HG03558 (cell line): ENCODE data around the gene PPIP5K1.

ENCODE experiments used
- ATAC-seq: cut with Tn5 transposase; IDR thresholded peaks from one replicate; pipeline ENCODE4 v1.9.1; 2021; ENCODE audit warnings: moderate number of reproducible peaks; ENCODE audit not compliant: unreplicated experiment; ENCODE audit errors: extremely low read depth

PPIP5K1 gene

DNA sequence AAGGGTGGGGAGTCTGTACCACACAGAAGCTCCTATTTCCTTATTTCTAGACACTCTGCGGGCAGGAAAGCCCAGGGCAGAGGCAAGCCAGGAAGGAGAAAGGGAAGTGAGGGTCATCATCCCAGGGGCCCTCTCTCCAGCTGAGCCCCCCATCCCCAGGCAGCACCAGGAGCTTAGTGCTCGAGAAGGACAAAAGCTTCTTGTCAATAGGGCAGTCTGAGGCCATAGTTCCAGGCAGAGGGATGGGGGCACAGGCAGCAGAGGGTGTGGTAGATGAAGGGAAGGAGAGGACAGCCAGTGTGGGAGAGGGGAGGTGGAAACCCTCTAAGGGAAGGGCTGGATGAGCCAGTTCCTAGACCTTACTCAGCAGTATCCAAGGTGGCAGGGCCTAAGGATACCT, 69.9 kb downstream of the PPIP5K1 start:
- no peak for ATAC-seq

DNA sequence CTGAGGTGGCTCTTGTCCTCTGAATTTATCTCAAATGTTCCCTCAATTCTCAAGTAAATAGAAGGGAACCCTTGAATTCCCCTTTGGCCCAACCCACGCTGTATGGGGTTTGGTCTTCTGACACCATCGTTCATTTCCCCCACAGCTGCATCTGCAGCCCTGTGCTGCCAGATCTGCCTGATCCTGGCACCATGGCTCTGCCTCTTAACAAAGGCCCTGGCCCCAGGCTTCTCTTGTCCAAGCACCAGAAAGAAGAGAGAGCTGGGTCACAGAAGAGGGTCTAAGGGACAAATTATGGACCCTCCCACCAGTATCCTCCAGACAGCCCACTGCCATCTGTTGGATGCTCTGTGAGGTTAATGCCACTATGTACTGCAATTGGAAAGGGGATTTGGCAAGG, 70.8 kb downstream of the PPIP5K1 start:
- ATAC-seq, result no peak

DNA sequence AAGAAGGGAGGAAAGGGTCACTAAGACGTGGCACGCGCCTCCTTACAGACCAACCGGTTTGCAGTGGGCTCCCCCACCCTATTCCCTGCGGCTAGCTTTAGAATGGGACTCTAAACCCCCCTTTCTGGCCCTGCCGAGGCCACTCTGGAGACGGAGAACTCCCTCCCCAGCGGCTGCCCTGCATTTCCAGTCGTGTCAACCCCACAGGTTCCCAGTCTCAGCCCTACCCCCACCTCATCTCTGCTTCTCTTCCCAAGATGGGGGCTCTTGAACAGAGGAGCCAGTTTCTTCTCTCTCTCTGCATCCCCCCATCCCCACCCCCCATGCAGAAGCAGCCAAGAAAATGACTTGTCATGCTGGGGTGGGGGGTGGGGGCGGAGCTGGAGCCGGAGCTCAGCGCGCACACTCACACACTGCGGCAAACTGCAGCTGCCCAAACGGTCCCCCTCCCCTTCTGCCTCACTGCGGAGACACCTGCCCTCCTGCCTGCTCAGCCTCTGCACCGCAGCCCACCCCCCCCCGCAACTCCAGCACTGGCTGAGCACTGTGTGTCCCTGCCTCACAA, 71.7 kb downstream of the PPIP5K1 start:
- ATAC-seq, result no peak

DNA sequence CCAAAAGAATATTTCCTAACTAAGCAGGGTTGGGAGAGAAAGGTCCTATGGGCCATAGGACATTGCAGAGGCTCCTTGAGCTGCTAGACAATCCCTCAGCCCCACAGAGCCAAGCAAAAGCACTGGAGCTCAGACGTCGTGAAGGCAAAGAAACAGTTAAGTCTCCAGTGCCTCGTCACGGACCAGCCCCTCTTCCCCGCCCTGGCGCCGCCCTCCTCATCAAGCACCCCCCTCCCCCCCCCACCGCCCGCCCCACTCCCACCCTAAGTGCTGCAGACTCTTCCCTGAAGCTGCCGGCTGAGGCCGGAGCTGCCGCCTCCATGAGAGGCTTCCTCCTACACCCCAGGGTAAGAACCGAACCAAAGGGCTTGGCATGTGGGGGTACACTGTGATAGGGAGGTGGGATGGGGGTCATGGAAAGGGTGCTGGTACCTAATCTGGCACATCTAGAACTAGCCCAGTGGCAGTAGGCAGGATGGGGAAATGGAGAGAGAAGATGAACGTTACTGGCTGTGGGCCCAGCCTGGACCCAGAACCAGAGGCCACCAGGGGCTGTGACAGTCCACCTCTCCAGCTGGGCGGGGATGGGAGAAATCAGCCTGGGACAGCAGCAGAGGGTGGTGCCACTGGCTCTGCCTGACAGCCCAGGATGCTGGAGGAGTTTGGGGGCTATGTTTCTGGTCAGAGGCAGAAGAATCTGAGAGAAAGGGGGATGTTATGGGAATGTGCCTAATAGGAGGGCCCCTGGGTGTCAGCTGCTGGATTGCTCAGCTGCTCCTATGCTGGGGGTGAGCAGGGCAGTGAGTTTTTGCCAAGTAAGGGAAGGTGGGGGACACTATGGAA, 72.4 kb downstream of the PPIP5K1 start, which contains the start of gene MAP1A:
MAP1A (plus strand) TSS at position 255 of the 843 bp plus-strand sequence. CDS start 3,866 bp downstream, outside the sequence.
- no peak for ATAC-seq

DNA sequence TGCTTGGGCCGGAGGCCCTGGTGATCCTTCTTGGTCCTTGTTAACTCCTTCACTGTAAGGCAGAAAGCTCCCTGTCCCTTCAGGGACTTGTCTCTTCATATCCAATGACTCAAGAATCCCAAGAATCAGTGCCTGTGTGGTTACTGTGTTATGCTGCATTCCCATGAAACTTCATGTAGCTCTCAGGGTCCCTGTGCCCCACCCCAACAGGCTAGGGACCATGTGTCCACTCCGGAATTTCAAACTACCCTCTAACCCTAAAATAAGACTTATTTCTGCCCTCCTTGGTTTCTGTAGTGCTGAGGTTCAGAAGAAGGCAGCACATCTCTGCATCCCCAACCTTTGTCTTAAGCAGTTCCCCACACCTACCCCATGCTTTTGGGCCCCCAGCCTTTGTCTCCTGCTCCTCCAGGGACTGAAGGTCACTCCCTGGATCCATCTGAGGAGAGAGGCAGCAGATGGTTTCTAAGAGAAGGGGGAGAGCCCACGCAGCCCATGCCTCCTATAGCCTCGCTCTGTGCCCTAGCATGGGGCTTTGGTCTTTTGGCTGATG, 73.1 kb downstream of the PPIP5K1 start:
- no peak for ATAC-seq

DNA sequence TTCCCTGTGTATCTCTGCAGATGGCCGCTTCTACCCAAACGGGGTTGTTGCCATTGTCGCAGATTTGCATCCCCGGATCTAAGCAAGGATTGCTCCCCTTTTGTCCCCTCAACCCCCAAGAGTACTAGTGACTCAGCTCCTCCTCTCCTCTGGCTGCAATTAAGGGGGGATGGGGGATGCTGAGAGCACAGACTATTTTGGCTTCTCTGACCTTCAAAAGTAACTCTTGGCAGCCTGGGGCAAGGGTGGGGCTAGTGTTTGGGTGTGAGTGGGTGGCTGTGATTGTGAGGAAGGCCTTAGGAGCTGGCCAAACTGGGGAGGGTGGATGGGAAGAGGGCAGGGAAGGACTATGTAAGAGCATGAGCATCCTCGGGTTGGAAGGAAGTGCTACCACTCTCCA, 73.8 kb downstream of the PPIP5K1 start:
- ATAC-seq, result no peak

DNA sequence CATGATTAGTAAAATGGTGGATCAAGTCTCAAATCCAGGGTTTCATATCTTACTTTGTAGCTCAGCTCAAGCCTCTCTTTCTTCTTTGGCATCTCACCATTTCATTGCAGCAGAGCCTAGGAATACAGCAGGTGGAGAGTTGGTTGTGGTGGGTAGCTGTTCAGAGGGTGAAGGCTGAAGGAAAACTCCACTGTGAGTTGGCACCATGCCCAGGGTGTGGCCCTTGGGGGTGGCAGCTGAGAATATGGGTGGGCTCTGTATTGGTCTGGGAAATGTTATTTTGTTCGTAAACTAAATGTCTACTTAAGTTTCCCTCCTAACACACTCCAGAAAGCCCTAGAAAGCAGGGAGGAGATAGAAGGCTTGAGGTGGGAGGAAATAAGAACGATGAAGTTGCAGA, 74.3 kb downstream of the PPIP5K1 start:
- no peak for ATAC-seq

DNA sequence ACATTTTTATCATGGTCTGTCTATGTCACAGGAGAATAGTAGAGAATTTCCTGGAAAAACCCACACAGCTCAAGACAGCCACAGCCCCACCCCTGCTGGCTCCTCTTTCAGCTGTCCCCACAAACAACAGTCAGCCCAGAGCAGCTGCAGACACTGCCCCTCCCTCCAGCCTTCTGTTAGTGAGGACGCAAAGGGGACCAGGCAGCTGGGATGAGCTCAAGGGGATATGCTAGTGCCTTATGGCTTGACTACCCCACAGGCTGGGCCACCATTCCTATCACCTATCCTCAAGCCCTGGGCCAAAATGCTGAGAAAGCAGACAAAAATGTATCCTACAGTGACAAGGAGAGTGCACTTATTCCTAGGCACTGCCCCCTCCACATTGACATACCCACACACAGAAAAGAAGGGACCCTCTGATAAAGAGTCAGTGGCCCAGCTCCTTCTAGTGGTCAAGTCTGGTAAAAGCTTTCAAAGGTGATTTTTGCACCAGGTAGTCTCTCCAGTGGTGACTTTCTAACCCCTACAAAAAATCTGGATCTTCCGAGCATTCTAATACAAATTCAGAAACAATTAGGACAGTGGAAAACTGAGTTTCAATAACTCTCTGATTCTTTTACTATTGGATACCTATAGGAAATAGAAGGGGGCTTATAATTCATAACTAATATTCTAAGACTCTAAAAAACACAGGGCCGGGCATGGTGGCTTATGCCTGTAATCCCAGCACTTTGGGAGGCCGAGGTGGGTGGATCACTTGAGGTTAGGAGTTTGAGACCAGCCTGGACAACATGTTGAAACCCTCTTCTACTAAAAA, 75.6 kb downstream of the PPIP5K1 start:
- ATAC-seq, result no peak

DNA sequence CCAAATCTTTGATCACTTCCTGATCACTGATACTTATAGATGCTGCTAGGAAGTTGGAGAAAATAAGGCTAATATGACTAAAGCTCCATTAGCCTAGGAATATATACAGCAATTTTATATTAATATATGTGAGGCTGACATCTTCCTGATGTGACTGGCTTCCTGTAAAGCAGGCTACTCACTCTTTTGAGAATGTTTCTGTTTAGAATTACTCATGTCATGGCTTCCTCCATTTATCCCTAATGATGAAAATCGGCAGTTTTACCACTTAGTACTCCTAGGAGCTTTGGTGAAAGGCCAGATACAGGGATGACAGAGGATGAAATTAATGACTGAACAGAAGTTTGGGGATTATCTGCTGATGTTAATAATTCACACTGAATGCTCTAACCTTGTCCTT, 76.5 kb downstream of the PPIP5K1 start:
- no peak for ATAC-seq

DNA sequence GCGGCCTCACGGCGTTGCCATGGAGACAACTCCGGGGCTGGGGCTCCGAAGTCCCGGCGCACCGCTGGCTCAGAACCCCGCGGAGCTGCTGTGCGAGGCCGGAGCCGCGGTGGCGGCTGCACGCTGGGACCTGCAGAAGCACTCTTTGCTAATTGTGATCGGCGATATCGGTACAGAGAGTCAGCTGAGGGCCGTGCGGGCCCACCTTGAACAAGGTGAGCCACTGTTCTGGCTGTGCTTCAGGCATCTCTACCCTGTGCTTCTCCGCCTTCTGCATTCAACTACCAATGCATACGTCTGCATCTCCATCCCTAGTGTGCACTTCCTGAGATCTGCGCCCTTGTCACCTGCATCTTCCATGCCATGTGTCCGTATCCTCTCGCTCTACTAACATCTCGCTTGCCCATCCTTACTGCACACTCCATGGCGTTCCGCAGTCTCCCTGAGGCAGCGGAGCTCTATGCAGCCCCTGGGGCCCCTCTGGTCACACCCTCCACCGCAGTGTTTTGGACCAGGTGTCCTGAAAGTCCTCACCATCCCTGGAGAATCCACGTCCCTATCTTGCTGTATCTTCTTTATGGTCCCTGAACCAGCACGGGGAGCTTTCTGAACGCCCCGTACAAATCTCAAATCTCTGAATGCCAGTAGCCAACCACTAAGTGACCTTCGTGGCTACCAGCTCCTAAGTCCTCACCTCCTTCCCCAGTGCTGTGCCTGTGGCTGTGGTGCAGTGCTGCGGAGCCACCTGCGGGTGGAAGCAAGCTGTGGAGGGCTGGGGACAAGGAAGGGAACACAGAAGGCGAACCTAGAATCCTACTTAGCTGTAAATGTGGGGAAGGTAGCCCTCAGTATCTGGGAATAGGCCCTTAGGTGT, 78.8 kb downstream of the PPIP5K1 start:
- no peak for ATAC-seq

DNA sequence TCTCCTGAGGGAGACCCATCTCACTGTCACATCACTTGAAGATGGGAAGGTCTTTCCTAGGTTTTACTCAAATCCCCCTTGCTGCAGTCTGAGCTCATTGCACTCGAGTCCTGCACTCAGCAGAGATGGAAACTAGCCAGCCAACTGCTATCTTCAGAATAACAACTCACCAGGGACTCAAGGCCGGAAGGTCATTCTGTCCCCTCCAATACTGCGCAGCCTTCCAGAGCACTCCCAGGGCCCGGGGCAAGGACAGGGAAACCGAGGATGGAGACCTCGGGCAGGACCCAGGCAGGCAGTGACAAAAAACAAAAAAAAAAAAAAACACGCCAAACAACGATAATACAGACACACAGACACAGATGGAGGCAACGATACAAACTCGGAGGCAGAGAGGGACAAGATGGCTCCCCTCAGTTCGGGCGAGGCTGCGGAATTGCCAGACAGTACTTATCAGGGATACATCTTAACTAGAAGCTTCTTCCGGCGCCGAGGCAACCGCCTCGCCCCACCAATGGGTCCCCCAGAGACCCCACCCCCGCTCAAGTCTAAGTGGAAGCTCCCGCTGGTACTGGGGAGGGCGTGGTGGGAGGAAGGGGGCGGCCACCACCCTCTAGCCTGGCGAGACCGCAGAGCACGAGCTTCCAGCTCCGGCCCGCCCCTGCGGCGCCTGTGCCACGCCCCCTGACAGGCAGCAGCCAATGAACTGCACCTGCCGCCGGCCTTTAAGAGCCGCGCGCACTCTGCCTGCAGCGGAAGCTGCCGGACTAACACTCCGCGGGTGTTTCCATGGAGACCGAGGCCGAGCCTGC, 79.6 kb downstream of the PPIP5K1 start:
- peak; percentile 79 for ATAC-seq

DNA sequence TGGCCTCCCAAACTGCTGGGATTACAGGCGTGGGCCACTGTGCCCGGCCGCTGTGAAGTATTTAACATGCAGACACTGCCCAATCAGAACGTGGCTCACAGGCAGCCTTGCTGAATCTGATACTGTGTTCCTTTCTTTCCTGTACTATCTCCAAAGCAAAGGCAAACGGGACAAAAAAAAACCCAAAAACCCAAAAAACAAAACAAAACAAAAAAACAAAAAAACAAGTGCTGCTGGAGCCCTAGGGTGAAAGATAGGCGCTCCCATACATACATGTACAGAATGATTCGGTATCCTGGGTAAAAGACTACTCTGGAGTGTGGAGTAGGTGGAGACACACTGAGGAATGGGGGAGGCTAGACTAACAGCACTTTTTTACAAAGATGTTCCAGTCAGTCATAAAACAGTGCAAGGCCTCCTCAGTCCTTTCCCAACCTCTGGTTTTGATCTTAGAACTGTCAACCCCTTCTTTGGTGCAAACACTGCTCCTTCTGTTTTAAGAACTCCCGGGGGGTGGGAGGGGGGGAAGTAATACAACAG, 80.3 kb downstream of the PPIP5K1 start:
- ATAC-seq, result no peak

DNA sequence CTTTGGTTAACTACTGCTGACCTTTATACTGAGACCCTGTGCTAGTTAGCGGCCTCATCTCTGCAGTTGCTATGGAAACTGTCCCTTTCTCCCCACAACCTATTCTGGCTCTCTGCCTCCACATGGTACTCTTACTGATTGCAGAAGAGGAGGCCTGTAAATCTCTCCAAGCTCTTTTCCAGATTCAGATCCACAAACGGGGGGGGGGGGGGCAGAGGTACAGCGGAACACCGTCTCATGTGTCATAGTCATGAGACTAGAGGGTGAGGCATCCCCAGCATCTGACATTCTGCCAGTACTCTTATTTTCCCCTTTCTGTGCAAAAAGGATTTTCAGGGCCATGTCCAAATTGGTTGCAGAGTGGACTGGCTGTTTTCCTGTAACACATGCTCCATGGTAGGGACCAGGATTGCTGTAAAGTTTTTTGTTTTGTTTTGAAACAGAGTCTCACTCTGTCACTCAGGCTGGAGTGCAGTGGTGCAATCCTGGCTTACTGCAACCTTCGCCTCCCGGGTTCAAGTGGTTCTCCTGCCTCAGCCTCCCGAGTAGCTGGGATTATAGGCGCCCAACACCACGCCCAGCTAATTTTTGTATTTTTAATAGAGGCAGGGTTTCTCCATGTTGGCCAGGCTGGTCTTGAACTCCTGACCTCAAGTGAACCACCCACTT, 80.9 kb downstream of the PPIP5K1 start:
- ATAC-seq, result no peak

DNA sequence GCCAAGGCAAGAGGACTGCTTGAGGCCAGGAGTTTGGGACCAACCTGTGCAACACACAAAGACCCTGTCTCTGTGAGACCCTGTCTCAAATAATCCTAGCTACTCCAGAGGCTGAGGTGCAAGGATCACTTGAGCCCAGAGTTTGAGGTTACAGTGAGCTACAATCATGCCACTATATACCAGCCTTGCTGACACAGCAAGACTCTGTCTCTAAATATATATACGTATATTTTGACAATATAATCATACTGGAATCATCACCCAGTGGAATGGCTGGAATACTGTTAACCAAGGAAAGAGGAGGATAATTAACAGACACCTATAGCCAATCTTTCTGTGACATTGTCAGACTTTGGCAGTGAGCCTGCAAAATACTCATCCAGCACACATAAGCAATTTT, 81.6 kb downstream of the PPIP5K1 start:
- ATAC-seq, result no peak

DNA sequence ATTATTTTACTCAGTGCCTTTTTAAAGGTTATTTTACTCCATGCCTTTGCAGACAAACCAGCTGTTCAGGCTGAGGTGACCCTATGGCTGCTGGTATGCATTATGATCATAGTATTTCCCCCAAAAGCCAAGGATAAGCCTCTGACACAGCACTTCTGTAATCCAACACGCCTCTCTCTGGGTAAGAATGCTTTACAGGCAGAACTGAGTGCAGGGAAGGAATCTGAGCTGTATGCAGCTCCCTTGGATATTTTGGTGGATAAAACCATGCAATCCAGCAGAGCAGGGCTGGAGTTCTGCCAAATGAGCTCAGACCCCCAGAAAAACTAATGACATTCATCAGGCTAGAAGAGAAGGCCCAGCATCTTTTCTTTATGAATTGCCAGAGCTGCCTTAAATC, 84.3 kb downstream of the PPIP5K1 start:
- ATAC-seq, result no peak

DNA sequence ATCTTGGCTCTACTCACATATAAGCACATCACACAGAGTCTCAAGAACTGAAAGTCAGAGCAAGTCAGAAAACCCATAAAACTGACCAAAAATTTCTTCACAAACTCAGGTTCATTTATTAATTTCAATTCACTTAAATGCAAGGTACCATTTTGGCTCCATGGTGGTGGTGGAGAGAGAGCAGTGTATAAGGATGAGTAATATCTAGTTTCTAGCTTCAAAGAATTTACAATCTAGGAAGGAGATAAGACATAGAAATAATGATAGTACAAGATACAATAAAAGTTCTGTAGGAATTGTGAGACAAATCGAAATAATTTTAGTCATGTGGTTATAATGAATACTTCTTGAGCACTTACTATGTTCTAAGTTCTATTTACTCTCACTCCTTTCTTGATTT, 90.4 kb downstream of the PPIP5K1 start:
- ATAC-seq, result no peak

DNA sequence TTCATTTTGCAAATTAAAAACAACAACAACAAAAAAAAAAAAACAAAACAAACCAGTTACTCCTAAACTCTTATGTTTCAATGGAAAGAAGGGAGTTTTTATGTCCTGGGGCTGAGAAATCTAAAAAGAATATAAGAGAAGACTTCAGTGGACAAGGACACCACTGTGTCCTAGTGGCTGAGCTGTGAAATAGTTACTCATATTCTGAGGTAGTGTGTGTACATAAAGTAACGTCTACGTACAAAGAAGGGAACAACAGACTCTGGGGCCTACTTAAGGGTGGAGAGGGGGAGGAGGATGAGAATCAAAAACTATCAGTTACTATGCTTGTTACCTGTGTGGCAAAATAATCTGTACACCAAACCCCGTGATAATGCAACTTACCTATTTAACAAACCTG, 91.0 kb downstream of the PPIP5K1 start:
- no peak for ATAC-seq
